ENCODE data around the gene TLK1. TPM values are rescaled to one million over a fixed set of nuclear protein-coding genes. Genes with fewer than 3 reads are reported as not detected.
A peak's percentile ranks its signal among the peaks of the same experiment; 100 is the strongest.

TLK1 gene
- total and polyA plus RNA-seq, 9 of the 15 experiments (the other 6 are each of a cell fraction or from before 2014, with no cell fraction given) = 20.2 to 101 (median 40.5) TPM

GRCh38 chr2:171187177-171187576 lies 26.5 kb upstream of the TLK1 start:
- ChIA-PET POLR2A (interaction anchor here (0.7 kb wide), 2 partner anchors 10 to 155 kb away, joined by 3 read pairs; no protein-coding TSS in a partner anchor), CTCF (ENCODE audit: low intra/inter-chr PET ratio) (no interaction called here)
- in situ Hi-C loops (cut with MboI) = no loop called here
- FAIRE-seq = no peak
- Histone ChIP-seq H3K9ac (ENCODE audit: insufficient read depth in 1 of 2, low read depth in 2 of 2, low read length in 2 of 2) (no peak overlapping the region), H3K79me2 (ENCODE audit: control insufficient read depth, insufficient read depth, low read length) (no peaks in the 10 kb centered on the region), H3K4me1 (replicated peaks in 1 of 2; ENCODE audit: control insufficient read depth in 2 of 2, insufficient read depth in 2 of 2, low read length in 2 of 2) (peaks cover 0 to 3% of the 10 kb centered on the region in 2 experiments; a peak in 2 of 5 replicates), H4K20me1 (replicated peaks; ENCODE audit: control insufficient read depth, insufficient read depth, low read length) (no peaks in the 10 kb centered on the region), H3K4me3 (no peak overlapping the region), H2AFZ (ENCODE audit: low read depth, low read length) (no peak overlapping the region), H3K36me3 (ENCODE audit: control insufficient read depth, insufficient read depth, low read length) (no peaks in the 10 kb centered on the region), H3K9me1 (ENCODE audit: control insufficient read depth, insufficient read depth, low read length) (no peaks in the 10 kb centered on the region), H3K27me3 (ENCODE audit: control insufficient read depth in 2 of 2, insufficient read depth in 2 of 2, low read length in 2 of 2) (no peaks in the 10 kb centered on the region), H3K9me3 (replicated peaks; ENCODE audit: control insufficient read depth, insufficient read depth, low read depth, low read length) (no peaks in the 10 kb centered on the region), H3K27ac (ENCODE audit: extremely low read depth, low read depth, low read length) (no peak overlapping the region), H3K4me2 (ENCODE audit: insufficient read depth, low read length) (no peak overlapping the region)
- no peak for TF ChIP-seq SRSF3 (IDR thresholded peaks at IDR 0.05; ENCODE audit: insufficient read depth, low read length)
- intact Hi-C loops (cut with micrococcal nuclease) = no loop called here
- BruUV-seq (replicated peaks) = no TSS peak
- ATAC-seq = no peak
- DNase-seq (ENCODE audit: extremely low read depth in 1 of 4, low spot score in 3 of 4) = no peak
- WGBS (ENCODE audit: insufficient coverage, low coverage, missing lambda C conversion rate) = 18% methylated on average over 2 of the region's 2 CpGs

GRCh38 chr2:171185941-171186340 lies 25.2 kb upstream of the TLK1 start:
- Histone ChIP-seq H3K4me2 (ENCODE audit: insufficient read depth, low read length) (no peak overlapping the region), H3K27ac (ENCODE audit: extremely low read depth, low read depth, low read length) (no peak overlapping the region), H3K9ac (ENCODE audit: insufficient read depth in 1 of 2, low read depth in 2 of 2, low read length in 2 of 2) (no peak overlapping the region), H2AFZ (ENCODE audit: low read depth, low read length) (peak overlapping the region; percentile 37), H3K9me3 (replicated peaks; ENCODE audit: control insufficient read depth, insufficient read depth, low read depth, low read length) (no peaks in the 10 kb centered on the region), H3K4me3 (no peak overlapping the region), H3K27me3 (ENCODE audit: control insufficient read depth in 2 of 2, insufficient read depth in 2 of 2, low read length in 2 of 2) (no peaks in the 10 kb centered on the region), H3K4me1 (replicated peaks in 1 of 2; ENCODE audit: control insufficient read depth in 2 of 2, insufficient read depth in 2 of 2, low read length in 2 of 2) (peaks cover 9 to 13% of the 10 kb centered on the region in 2 experiments; a peak in 3 of 5 replicates), H4K20me1 (replicated peaks; ENCODE audit: control insufficient read depth, insufficient read depth, low read length) (no peaks in the 10 kb centered on the region), H3K9me1 (ENCODE audit: control insufficient read depth, insufficient read depth, low read length) (no peaks in the 10 kb centered on the region), H3K79me2 (ENCODE audit: control insufficient read depth, insufficient read depth, low read length) (no peaks in the 10 kb centered on the region), H3K36me3 (ENCODE audit: control insufficient read depth, insufficient read depth, low read length) (no peaks in the 10 kb centered on the region)
- ATAC-seq (no peak), DNase-seq (ENCODE audit: extremely low read depth in 1 of 4, low spot score in 3 of 4) (no peak), FAIRE-seq (no peak)
- WGBS (ENCODE audit: insufficient coverage, low coverage, missing lambda C conversion rate) = 33% methylated on average over 3 of the region's 3 CpGs
- ChIA-PET POLR2A (interaction anchor here (1.0 kb wide), 1 partner anchor 10 kb away, joined by 6 read pairs; no protein-coding TSS in a partner anchor), CTCF (ENCODE audit: low intra/inter-chr PET ratio) (no interaction called here)
- in situ Hi-C loops (cut with MboI) (no loop called here), intact Hi-C loops (cut with micrococcal nuclease) (no loop called here)
- no TSS peak for BruUV-seq (replicated peaks)
- TF ChIP-seq NELFE (IDR thresholded peaks at IDR 0.05; ENCODE audit: insufficient read depth, insufficient read length) (no peak), CREB3L1 (IDR thresholded peaks at IDR 0.05; ENCODE audit: borderline replicate concordance, low read depth) (no peak), ZKSCAN1 (IDR thresholded peaks at IDR 0.05; ENCODE audit: low read depth, low read length) (no peak), MCM5 (IDR thresholded peaks at IDR 0.05; ENCODE audit: low read depth) (no peak), PBX2 (CRISPR knock-in tag; IDR thresholded peaks at IDR 0.05; ENCODE audit: low read depth) (no peak), PBX2 (tag; conservative IDR thresholded peaks at IDR 0.05; ENCODE audit: low read depth) (no peak), SMARCB1 (IDR thresholded peaks at IDR 0.05; ENCODE audit: insufficient read length, low read depth) (no peak), RNF219 (CRISPR knock-in tag; IDR thresholded peaks at IDR 0.05) (no peak)

All from K562 (cell line).